T-cell (primary cell): ENCODE results near the gene TEF. TPM values are rescaled to one million over a fixed set of nuclear protein-coding genes. Genes with fewer than 3 reads are reported as not detected.

Source experiments
- ATAC-seq, 4 experiments: fragments of 200-7000 bp in 3 of 4; fragments of 150-1000 bp in 1 of 4; cut with Tn5 transposase; replicated peaks in 1 of 4; 1 replicate in 3 of 4; 2 replicates in 1 of 4; pipeline ENCODE4 v1.10.0; 2021; ENCODE audit warnings: moderate library complexity in 3 of 4, mild to moderate bottlenecking in 2 of 4, moderate number of reproducible peaks in 1 of 4
- CTCF ChIA-PET, 2 donors: fragments of 300-600 bp; sonication (Branson Sonifier 250); formaldehyde crosslinking; loops; one replicate each; lab custom pipeline; 2022; ENCODE audit warnings: antibody characterized with exemption in 2 of 2; lab: Charles Lee
- POLR2A ChIA-PET, 2 donors: fragments of 300-600 bp; sonication (Branson Sonifier 250); formaldehyde crosslinking; loops; one replicate each; lab custom pipeline; 2022; ENCODE audit warnings: antibody characterized with exemption in 2 of 2; lab: Charles Lee
- DNase-seq, 35 experiments: peaks; one replicate each; pipeline versions ENCODE4 v3.0.0 to v3.0.0-alpha.2; 2013 to 2023
- H3K27ac ChIP-seq: one replicate; pipeline ENCODE4 v1.5.1; 2013; ENCODE audit warnings: low read length
- H3K27me3 ChIP-seq, 2 experiments: replicated peaks in 1 of 2; 1 replicate in 1 of 2; 2 replicates in 1 of 2; pipeline versions ENCODE4 v1.6.1 to v1.7.0; 2013; ENCODE audit warnings: low read length in 1 of 2, mixed read lengths in 1 of 2; ENCODE audit not compliant: control insufficient read depth in 2 of 2, insufficient read depth in 2 of 2; ENCODE audit errors: extremely low read depth in 1 of 2
- H3K36me3 ChIP-seq, 2 donors: 1 replicate in 1 of 2; 2 replicates in 1 of 2; pipeline versions ENCODE4 v1.6.1 to v1.7.0; 2013; ENCODE audit warnings: low read length in 1 of 2; ENCODE audit not compliant: control insufficient read depth in 2 of 2, insufficient read depth in 1 of 2; ENCODE audit errors: extremely low read depth in 1 of 2
- H3K4me1 ChIP-seq, 2 experiments: 1 replicate in 1 of 2; 2 replicates in 1 of 2; pipeline versions ENCODE4 v1.6.1 to v1.7.0; 2013; ENCODE audit warnings: low read length in 2 of 2, mixed read lengths in 1 of 2; ENCODE audit not compliant: insufficient read depth in 2 of 2, control insufficient read depth in 1 of 2; ENCODE audit errors: extremely low read depth in 1 of 2
- H3K4me3 ChIP-seq, 2 donors: 1 replicate in 1 of 2; 2 replicates in 1 of 2; pipeline versions ENCODE4 v1.5.1 to v1.7.0; 2013; ENCODE audit warnings: mild to moderate bottlenecking in 2 of 2, low read length in 1 of 2, moderate library complexity in 1 of 2; ENCODE audit not compliant: control insufficient read depth in 1 of 2; ENCODE audit errors: extremely low read depth in 1 of 2
- H3K9me3 ChIP-seq: 2 replicates; pipeline ENCODE4 v1.7.0; 2013
- H3K27ac Mint-ChIP-seq, 2 donors: one replicate each; pipeline ENCODE4 v1.8.0; 2020 to 2021; ENCODE audit warnings: mild to moderate bottlenecking in 2 of 2, mixed read lengths in 2 of 2
- H3K27me3 Mint-ChIP-seq, 2 donors: one replicate each; pipeline ENCODE4 v1.8.0; 2021 to 2022; ENCODE audit warnings: mixed read lengths in 2 of 2
- H3K36me3 Mint-ChIP-seq: one replicate; pipeline ENCODE4 v1.8.0; 2021; ENCODE audit warnings: mixed read lengths
- H3K4me1 Mint-ChIP-seq, 3 donors: one replicate each; pipeline ENCODE4 v1.8.0; 2020 to 2022; ENCODE audit warnings: mixed read lengths in 3 of 3, mild to moderate bottlenecking in 1 of 3
- H3K4me3 Mint-ChIP-seq, 3 donors: one replicate each; pipeline ENCODE4 v1.8.0; 2020 to 2022; ENCODE audit warnings: mild to moderate bottlenecking in 3 of 3, mixed read lengths in 3 of 3, moderate library complexity in 3 of 3
- H3K9me3 Mint-ChIP-seq, 3 donors: one replicate each; pipeline ENCODE4 v1.8.0; 2020 to 2022; ENCODE audit warnings: mixed read lengths in 3 of 3
- WGBS: methylation state at CpG from one replicate; pipeline ENCODE4 v1.1.5; 2013; ENCODE audit warnings: missing lambda C conversion rate; ENCODE audit not compliant: insufficient coverage; 5-methylcytosine and 5-hydroxymethylcytosine counted together
- total RNA-seq, 35 experiments: library from RNA in 6 of 35; stranded (reverse) in 6 of 35; fragments of 120-200 nt in 1 of 35; gene quantifications; one replicate each; pipeline versions ENCODE4 v1.2.1 to v1.2.4 and lab custom pipeline; 2013 to 2026

TEF gene
- total RNA-seq, 5 donors from 2014 or later (not counting 1 experiment from before 2014, with no cell fraction given), result 4.1 to 10.8 (median 4.6) TPM

- ATAC-seq (peak; percentile 69 to 74 (median 70)), DNase-seq (peak; percentile 76 to 95 (median 87))
- no peaks in the 10 kb centered on the region for H3K27me3 Mint-ChIP-seq
- H3K9me3 Mint-ChIP-seq, result no peaks in the 10 kb centered on the region
- Histone ChIP-seq H3K27me3 (no peaks in the 10 kb centered on the region), H3K9me3 (no peaks in the 10 kb centered on the region), H3K36me3 (no peaks in the 10 kb centered on the region), H3K27ac (peak overlapping the region; percentile 96), H3K4me3 (peak overlapping the region; percentile 70 to 86), H3K4me1 (peaks cover 8 to 33% of the 10 kb centered on the region in 2 experiments)
- POLR2A ChIA-PET, result interaction anchor here (0.6 to 2.0 kb wide), 5 partner anchors 20 to 385 kb away, joined by 3 to 13 read pairs (median 5); partner anchors contain the start of genes TEF (in 2 of the 2), ACO2 (in 1 of the 2) and PHF5A (in 1 of the 2)
- CTCF ChIA-PET, result interaction anchor here in 1 of 2 donors (0.6 to 1.5 kb wide), 5 partner anchors 20 to 141 kb away, joined by 3 to 8 read pairs (median 5); partner anchors contain the start of genes ACO2, PHF5A, PMM1 and POLR3H
- no peaks in the 10 kb centered on the region for H3K36me3 Mint-ChIP-seq
- H3K4me1 Mint-ChIP-seq, result peaks cover 16 to 28% (median 17%) of the 10 kb centered on the region in 3 donors
- H3K27ac Mint-ChIP-seq, result peak overlapping the region; percentile 88 to 93
- WGBS, result 2% methylated on average over 16 of the region's 28 CpGs
- peak overlapping the region; percentile 89 to 99 (median 89) for H3K4me3 Mint-ChIP-seq
These were observed 66.6 kb downstream of the TEF start for GRCh38 chr22:41448189-41448808.

Other genes with a start within 250 kb of the TEF start
- gene L3MBTL2, start 176.6 kb upstream of the TEF start, total RNA-seq, result 10 to 100 TPM; 31.5 to 46.1 (median 42.1) TPM
- 1 to 10 TPM in 4 of 5 donors, under 1 TPM in 1; 0.75 to 2.3 (median 1.2) TPM for gene CHADL, start 141.0 kb upstream of the TEF start, total RNA-seq
- 100 to 1,000 TPM in 4 of 5 donors, 10 to 100 TPM in 1; 95.0 to 113 (median 104) TPM for gene RANGAP1, start 95.8 kb upstream of the TEF start, total RNA-seq
- 10 to 100 TPM; 38.5 to 50.3 (median 47.9) TPM for gene ZC3H7B, start 80.4 kb upstream of the TEF start, total RNA-seq
- gene TOB2, start 64.9 kb downstream of the TEF start, total RNA-seq, result 10 to 100 TPM; 22.2 to 48.6 (median 37.9) TPM
- gene PHF5A, start 86.8 kb downstream of the TEF start, total RNA-seq, result 10 to 100 TPM; 29.0 to 45.9 (median 38.0) TPM
- gene ACO2, start 87.2 kb downstream of the TEF start, total RNA-seq, result 10 to 100 TPM; 72.0 to 82.2 (median 77.0) TPM
- gene POLR3H, start 162.5 kb downstream of the TEF start, total RNA-seq, result 10 to 100 TPM; 20.6 to 57.7 (median 44.9) TPM
- gene CSDC2, start 179.1 kb downstream of the TEF start, total RNA-seq, result under 1 TPM in 3 of 5 donors, not detected in 2; 0.13 to 0.23 (median 0.16) TPM
- gene PMM1, start 207.9 kb downstream of the TEF start, total RNA-seq, result 10 to 100 TPM; 22.6 to 39.7 (median 33.4) TPM
- 10 to 100 TPM; 19.9 to 31.3 (median 28.7) TPM for gene DESI1, start 239.1 kb downstream of the TEF start, total RNA-seq
- 100 to 1,000 TPM; 159 to 174 (median 168) TPM for gene XRCC6, start 239.4 kb downstream of the TEF start, total RNA-seq